KOPT-K1 (cell line): ENCODE results near the gene CRACR2B.

ENCODE experiments used
- H3K27ac ChIP-seq: fragments of 200-600 bp; sonication (generic); 2 replicates; pipeline ENCODE4 v1.5.1; 2016; ENCODE audit warnings: antibody characterized with exemption, mild to moderate bottlenecking, low read depth, low read length; ENCODE audit not compliant: poor library complexity, severe bottlenecking
- H3K36me3 ChIP-seq: fragments of 200-600 bp; sonication (generic); 2 replicates; pipeline ENCODE4 v1.5.1; 2017; ENCODE audit warnings: antibody characterized with exemption, mild to moderate bottlenecking, low read length, moderate library complexity; ENCODE audit not compliant: insufficient read depth
- H3K9me3 ChIP-seq: fragments of 200-600 bp; sonication (generic); 2 replicates; pipeline ENCODE4 v1.5.1; 2017; ENCODE audit warnings: antibody characterized with exemption, low read length, mild to moderate bottlenecking; ENCODE audit not compliant: insufficient read depth, poor library complexity, severe bottlenecking

Gene CRACR2B

DNA sequence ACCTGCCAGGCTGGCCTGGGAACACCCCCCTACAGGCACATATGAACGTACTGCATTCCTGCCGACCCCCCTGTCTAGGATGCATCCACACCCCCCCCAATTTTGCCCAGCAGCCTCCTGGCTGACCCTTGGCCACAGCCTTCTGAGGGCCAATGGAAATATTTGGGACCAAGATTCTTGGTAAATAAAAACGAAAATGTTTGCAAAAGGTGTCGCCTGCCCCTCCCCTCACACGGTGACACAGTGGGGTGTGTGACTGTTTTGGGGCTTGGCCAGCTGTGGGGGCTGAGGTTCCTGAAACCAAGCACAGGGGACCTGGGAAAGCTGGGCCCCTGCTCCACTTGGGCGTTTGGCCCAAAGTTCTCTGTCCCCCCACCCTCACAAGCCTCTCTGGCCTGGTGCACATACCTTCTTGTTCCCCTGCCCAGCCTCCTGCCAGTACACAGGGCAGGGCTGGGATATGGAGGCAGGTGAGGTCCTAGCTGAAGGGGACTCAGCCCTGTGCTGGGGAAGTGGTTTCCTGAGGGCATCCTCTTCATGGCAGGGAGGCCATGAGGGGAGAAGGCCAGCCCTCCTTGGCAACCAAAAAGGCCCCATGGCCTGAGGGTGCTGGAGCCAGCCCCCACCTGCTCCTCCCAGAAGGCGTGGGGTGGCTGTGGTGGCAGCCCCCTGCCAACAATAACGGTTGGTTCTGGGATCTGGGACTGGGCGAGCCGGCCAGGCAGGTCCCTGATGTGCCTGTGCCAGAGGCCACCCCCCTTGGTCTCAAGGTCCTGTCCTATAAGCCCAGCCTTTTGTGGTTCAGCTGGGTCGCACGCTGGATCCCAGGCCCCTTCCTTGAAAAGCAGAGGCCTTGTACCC, 2.1 kb upstream of the CRACR2B start:
- H3K36me3 ChIP-seq = peaks cover 20% of the 10 kb centered on the region; the same call in 1 of the 2 replicates

DNA sequence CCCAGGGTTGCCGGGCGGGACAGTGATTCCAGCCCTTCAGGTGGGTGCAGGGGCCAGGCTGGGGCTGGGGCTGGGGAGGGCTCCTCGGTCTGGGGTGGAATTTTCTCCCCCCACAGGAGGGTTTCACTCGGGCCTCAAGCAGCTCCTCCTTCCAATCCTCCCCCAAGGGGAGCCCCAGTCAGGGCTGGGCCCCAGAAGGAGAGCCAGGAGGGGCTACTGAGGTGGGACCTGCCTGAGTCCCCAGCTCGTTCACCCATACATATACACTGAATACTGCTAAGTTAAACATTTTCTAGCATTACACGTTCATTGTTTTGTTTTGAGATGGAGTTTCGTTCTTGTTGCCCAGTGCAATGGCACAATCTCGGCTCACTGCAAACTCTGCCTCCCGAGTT, 1.5 kb upstream of the CRACR2B start:
- H3K9me3 ChIP-seq = no peaks in the 10 kb centered on the region
- H3K27ac ChIP-seq = no peak overlapping the region
- H3K36me3 ChIP-seq = peaks cover 20% of the 10 kb centered on the region; the same call in 1 of the 2 replicates

More for the DNA sequence above, 2.1 kb upstream of the CRACR2B start:
- H3K27ac ChIP-seq = no peak overlapping the region
- no peaks in the 10 kb centered on the region for H3K9me3 ChIP-seq

DNA sequence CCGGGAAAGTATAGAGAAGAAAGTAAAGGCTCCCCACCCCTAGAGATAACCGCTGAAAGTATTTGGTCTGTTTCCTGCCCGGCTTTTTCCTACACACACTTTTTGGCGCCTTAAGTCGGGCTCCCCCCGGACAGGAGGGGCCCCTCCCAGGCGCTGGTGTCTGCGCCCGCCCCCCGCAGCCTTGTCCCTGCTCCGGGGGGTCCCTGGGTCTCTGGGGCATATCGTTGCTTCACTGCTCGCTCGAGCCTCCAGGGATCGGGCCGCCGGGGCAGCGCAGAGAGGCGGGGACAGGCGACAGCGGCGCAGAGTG, 928 bp upstream of the CRACR2B start:
- Histone ChIP-seq H3K27ac (no peak overlapping the region), H3K36me3 (peaks cover 20% of the 10 kb centered on the region; the same call in 1 of the 2 replicates), H3K9me3 (no peaks in the 10 kb centered on the region)

DNA sequence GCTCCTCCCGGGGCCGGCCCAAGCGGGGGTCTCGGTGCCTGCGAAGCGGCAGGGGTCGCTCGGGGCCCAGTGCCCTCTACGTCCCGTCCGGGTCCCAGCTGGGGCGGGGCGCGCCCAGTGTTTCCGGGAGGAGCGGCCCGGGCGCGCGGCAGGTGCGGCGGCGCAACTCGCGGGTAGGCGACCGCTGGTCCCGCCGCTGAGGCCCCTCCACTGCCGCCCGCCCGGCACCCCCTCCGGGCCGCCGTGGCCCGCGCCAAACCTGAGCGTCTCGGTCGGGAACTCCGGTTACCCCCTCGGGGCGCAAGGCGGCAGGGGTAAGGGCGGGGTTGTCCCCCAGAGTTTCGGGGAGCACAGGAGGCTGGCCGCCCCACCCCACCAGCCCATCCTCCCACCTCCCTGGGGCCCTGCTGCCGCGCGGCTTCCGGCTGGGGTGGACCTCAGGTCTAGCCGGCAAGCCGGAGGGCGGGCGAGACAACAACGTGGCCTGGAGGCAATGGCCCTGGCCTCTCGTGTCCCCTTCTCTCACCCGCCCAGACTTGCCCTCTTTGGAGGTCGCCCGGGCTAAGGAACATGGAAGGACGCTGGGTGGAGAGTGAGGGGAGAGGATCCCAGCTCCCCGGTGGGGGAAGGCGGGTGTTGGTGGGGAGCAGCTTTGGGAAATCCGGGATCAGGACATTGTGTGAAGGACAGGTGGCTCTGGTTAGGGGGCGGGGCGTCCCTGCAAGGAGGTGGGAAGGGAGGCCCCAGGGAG, 398 bp upstream of the CRACR2B start:
- Histone ChIP-seq H3K9me3 (no peaks in the 10 kb centered on the region), H3K36me3 (peaks cover 20% of the 10 kb centered on the region; the same call in 1 of the 2 replicates), H3K27ac (no peak overlapping the region)

DNA sequence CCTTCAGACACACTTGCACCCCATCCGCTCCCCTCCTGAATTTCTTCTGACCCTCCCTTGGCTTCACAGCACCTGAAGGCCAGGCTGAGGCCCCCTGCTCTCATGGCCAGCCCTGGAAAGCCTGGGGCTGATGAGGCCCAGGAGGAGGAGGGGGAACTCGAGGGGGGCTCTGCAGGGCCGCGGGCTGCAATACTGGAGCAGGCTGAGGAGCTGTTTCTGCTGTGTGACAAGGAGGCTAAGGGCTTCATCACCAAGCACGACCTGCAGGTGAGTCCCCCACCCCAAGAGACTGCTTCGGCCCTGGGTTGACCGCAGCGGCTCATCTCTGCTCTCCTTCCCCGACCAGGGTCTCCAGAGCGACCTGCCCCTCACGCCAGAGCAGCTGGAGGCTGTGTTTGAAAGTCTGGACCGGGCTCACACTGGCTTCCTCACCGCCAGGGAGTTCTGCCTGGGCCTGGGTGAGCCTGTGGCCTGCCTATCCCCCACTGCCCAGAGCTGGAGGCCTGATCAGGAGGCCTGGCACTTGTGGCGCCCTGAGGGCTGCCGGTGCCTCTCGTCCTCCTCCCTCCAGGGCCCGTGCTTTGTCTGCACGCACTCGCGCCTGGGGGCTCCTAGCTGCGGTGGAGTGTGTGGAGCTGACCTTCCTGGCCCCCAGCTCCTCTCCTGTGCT, 922 bp downstream of the CRACR2B start:
- H3K27ac ChIP-seq = no peak overlapping the region
- peaks cover 20% of the 10 kb centered on the region; the same call in 1 of the 2 replicates for H3K36me3 ChIP-seq
- no peaks in the 10 kb centered on the region for H3K9me3 ChIP-seq

DNA sequence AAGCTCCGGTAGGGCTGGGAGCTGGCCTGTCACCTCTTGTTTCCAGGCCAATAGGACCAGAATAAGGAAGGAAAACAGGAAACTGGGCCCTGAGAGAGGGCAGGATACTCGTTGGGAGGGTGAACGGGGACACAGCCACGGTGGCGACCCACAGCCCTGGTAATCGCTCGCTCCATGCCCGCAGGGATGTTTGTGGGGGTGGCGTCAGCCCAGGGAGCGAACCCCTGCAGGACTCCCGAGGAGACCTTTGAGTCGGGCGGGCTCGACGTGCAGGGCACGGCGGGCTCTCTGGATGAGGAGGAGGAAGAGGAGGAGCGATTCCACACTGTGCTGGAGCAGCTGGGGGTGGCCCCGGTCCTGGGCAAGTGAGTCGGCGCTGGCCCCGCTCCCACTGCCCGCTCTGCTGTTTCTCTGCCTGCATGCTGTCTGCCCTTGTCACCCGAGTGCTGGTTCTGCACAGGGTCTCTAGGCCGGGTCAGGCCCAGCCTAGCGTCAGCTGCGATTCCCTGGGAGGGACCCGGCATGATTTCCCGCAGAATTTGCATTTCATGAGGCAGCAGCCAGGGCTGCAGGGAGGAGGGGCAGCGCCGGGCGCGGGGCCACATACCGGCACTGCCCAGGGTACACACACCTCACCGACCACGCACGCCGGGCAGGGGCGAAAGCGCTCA, 1.6 kb downstream of the CRACR2B start:
- H3K9me3 ChIP-seq = no peaks in the 10 kb centered on the region
- H3K27ac ChIP-seq = no peak overlapping the region
- peaks cover 15% of the 10 kb centered on the region; the same call in 1 of the 2 replicates for H3K36me3 ChIP-seq

DNA sequence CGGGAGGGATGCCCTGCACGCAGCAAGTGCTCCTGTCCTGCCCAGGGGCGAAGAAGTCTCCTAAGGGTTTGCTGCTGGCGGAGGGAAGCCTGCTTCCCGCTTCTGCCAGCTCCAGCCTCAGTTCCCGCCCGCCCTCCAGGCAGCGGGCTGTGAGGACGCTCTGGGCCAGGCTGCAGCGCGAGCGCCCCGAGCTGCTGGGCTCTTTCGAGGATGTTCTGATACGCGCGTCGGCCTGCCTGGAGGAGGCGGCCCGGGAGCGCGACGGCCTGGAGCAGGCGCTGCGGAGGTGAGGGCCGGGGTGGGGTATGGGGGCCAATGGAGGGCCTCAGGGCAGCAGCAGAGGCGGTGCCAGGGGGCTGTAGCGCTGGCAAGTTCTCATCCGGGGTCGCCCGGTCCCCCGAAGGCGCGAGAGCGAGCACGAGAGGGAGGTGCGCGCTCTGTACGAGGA, 2.2 kb downstream of the CRACR2B start:
- Histone ChIP-seq H3K36me3 (peaks cover 10% of the 10 kb centered on the region; the same call in 1 of the 2 replicates), H3K9me3 (no peaks in the 10 kb centered on the region), H3K27ac (no peak overlapping the region)

DNA sequence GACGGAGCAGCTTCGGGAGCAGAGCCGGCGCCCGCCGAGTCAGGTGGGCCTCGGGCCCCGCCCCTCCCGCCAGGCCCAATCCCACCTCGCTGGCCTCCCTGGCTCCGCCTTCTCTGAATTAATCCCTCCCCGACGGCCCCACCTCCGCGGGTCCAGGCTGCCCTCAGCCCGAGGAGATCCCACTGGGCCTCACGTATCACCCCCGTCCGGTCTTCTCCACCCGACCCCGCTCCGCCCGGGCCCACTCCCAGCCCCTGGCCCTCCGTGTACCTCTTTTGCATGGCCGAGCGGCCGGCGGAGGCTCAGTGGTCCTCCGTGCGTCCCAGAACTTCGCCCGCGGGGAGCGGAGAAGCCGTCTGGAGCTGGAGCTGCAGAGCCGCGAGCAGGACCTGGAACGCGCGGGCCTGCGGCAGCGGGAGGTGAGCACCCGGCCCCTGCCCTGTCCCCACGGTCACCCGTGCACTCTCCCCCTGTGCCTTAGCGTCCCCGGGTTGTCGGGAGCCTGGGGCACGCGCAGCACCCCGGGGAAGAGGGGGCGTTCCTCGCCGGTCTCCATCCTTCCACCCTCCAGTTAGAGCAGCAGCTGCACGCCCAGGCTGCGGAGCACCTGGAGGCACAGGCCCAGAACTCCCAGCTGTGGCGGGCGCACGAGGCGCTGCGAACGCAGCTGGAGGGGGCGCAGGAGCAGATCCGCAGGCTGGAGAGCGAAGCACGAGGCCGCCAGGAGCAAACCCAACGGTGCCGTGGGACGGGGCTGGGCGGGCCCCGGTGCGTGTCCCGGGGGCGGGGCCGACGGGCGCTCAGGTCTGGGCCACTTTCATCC, 2.8 kb downstream of the CRACR2B start:
- Histone ChIP-seq H3K27ac (no peak overlapping the region), H3K36me3 (peaks cover 3% of the 10 kb centered on the region; the same call in 1 of the 2 replicates), H3K9me3 (no peaks in the 10 kb centered on the region)

DNA sequence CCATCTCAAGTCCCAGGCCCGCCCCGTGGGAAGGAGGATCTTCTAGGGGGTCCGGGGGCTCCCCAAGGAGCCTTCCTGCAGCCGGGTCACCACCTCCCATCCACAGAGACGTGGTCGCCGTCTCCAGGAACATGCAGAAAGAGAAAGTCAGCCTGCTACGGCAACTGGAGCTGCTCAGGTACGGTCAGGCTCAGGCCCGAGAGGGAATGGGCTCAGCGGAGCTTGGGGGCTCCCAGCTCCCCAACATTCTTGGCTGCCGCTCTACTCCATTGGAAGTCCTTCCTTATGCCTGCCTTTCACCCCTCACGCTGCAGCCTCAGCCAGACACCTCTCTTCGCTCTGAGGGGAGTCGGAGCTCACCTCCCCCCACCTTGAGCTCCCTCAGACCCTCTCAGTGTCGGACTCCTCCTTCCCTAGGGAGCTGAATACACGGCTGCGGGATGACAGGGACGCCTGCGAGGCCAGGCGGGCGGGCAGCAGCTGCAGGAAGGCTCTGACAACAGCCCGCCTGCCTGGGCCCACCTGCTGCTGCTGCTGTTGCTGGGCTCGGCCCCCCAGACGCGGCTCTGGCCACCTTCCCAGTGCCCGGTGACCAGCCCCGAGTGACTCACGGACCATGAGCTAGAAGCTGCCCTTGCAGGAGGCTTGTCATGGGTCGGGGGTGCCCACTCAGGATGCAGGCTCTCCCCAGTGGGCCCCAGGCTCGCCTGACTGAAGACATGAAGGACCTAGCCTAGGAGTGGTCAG, 3.6 kb downstream of the CRACR2B start:
- Histone ChIP-seq H3K9me3 (no peaks in the 10 kb centered on the region), H3K36me3 (0 out of 2 replicates have a peak, but pooled peaks cover under 1% of the 10 kb centered on the region), H3K27ac (no peak overlapping the region)

DNA sequence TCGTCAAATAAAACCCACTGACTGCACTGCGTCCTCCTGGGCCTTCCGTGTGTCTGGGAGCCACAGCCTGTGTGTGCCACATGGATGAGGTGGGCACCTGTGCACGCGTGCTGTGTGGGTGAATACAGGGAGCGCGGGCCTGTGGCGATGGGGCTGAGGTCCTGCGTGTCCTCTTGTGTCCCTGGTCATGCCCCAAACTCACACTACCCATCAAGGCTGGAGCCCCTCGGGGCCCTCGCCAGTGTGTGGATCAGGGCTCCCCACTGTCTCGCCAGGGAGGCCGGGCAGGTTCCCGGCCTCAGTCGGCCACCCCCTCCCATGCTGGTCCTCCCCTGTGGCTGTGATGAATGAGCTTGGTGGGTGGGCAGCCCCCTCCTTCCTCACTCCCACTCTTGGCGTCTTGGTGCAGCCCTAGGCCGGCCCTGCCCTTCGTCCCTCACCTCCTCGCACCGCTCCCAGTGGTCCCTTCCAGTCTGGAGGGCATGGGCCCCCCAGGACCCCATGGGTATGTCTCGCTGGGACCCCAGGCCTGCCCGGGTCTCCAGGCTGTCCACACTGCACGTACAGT, 4.3 kb downstream of the CRACR2B start:
- H3K36me3 ChIP-seq = peaks cover 7% of the 10 kb centered on the region; the same call in 1 of the 2 replicates
- H3K9me3 ChIP-seq = no peaks in the 10 kb centered on the region
- H3K27ac ChIP-seq = no peak overlapping the region

DNA sequence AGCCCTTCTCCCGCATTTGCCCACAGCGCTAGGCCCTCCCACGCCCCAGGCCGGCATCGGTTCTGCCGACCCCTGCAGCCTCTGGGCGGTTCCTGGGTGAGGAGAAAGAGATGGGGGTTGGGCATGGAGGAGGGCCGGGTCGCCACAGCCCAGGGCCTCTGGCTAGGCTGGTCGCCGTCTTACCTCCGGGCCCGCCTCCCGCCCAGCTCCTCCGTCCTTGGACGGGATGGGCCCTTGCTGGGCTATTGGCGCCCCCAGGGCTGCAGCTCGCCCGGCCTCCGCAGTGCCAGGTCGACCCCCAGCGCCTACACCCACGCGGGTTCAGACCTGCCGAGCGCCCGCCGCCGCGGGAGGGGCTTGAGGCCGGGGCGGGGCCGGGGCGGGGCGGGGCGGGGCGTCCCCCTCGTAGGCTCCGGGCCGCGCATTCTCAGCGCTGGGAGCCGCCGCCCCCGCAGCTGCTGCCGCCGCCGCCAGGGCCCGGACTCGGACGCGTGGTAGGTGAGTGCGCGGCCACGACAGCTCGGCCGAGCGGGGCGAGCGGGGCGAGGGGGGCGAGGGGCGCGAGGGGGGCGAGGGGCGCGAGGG, 4.9 kb downstream of the CRACR2B start, which contains the start of gene CD151:
Gene CD151 (plus strand): TSS at position 424 of the 585 bp plus-strand sequence. CDS start 3,118 bp downstream, outside the sequence.
- H3K9me3 ChIP-seq = no peaks in the 10 kb centered on the region
- H3K36me3 ChIP-seq = peaks cover 13% of the 10 kb centered on the region; the same call in 1 of the 2 replicates
- H3K27ac ChIP-seq = no peak within 1 kb of the TSS

DNA sequence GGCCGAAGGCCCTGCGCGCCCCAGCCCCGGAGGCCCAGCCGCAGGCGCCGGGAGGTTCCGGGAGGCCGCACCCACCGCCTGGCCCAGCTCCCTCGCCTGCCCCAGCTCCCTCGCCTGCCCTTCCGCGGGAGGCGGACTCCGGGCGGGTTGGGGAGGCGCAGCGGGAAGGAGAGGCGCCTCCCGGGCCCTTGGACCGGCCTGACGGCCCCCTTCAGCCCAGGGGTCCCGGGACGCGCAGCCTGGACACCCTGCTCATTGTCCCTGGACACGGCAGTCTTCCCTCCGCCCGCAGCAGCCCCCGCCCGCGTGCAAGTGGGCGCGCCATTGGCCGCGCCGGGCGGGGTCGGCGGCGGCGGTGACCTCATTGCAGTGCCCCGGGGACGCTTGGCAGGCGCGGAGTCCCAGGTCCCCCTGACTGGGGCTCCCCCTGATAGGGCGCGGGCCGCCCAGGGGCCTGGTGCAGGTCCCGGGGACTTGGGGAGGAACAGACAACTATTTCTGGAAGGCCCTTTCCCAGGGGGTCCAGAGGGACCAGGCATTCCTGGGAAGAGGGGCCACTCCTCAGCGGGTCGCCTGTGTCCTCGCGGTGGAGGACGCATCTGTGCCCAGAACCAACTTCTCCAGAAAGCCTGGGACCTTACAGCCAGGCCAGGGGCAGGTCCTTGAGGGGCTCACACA, 5.5 kb downstream of the CRACR2B start:
- Histone ChIP-seq H3K27ac (no peak overlapping the region), H3K36me3 (peaks cover 19% of the 10 kb centered on the region; the same call in 1 of the 2 replicates), H3K9me3 (no peaks in the 10 kb centered on the region)
